LHCN-M2 (cell line): ENCODE measurements around the gene ATXN7L3. TPM values are rescaled to one million over a fixed set of nuclear protein-coding genes. Genes with fewer than 3 reads are reported as not detected.
A peak's percentile ranks its signal among the peaks of the same experiment; 100 is the strongest.

Experiments
- DNase-seq: peaks from one replicate; pipeline ENCODE4 v3.0.0-alpha.2; 2012; ENCODE audit warnings: low read depth
- total RNA-seq: library from RNA; depleted of rRNA; stranded (reverse); fragments of >200 nt; gene quantifications from 2 replicates; pipeline ENCODE4 v1.2.3, GENCODE V29; 2014

The ATXN7L3 gene
- total RNA-seq, 1 experiment from 2014 or later: 47.0 TPM

- peak; percentile 90 for DNase-seq
Measured at GRCh38 chr17:44218344-44219107, 18.8 kb upstream of the ATXN7L3 start.

- DNase-seq: no peak
Measured at GRCh38 chr17:44217738-44218343, 18.2 kb upstream of the ATXN7L3 start.

- DNase-seq: no peak
Measured at GRCh38 chr17:44216694-44217093, 17.0 kb upstream of the ATXN7L3 start.

- no peak for DNase-seq
Measured at GRCh38 chr17:44216173-44216572, 16.5 kb upstream of the ATXN7L3 start.

- no peak for DNase-seq
Measured at GRCh38 chr17:44214896-44215295, 15.2 kb upstream of the ATXN7L3 start.

GRCh38 chr17:44214230-44214494, 14.5 kb upstream of the ATXN7L3 start:
- no peak for DNase-seq

- no peak for DNase-seq
Measured at GRCh38 chr17:44213403-44214229, 13.9 kb upstream of the ATXN7L3 start.

- DNase-seq: no peak
Measured at GRCh38 chr17:44212507-44213402, 13.1 kb upstream of the ATXN7L3 start.

GRCh38 chr17:44211281-44212265, 11.9 kb upstream of the ATXN7L3 start:
- no peak for DNase-seq

- peak; percentile 81 for DNase-seq
Measured at GRCh38 chr17:44210342-44211192, 10.9 kb upstream of the ATXN7L3 start.

GRCh38 chr17:44209786-44210341, 10.2 kb upstream of the ATXN7L3 start:
- no peak for DNase-seq

- no peak for DNase-seq
Measured at GRCh38 chr17:44207743-44208142, 8.1 kb upstream of the ATXN7L3 start.

GRCh38 chr17:44207319-44207718, 7.6 kb upstream of the ATXN7L3 start:
- DNase-seq: no peak

- DNase-seq: no peak
Measured at GRCh38 chr17:44206825-44207155, 7.1 kb upstream of the ATXN7L3 start.

GRCh38 chr17:44205962-44206824, 6.5 kb upstream of the ATXN7L3 start:
- no peak for DNase-seq

GRCh38 chr17:44204441-44204882, 4.8 kb upstream of the ATXN7L3 start:
- peak; percentile 62 for DNase-seq

- DNase-seq: peak; percentile 70
Measured at GRCh38 chr17:44203731-44204440, 4.2 kb upstream of the ATXN7L3 start.

GRCh38 chr17:44202756-44203155, 3.1 kb upstream of the ATXN7L3 start:
- DNase-seq: no peak
